Ishikawa (cell line): Measurements from ENCODE around the gene RBM39.

Experiments
- CEBPB ChIP-seq: IDR thresholded peaks from 2 replicates; pipeline ENCODE4 v1.6.1; 2012
- CREB1 ChIP-seq: IDR thresholded peaks from 2 replicates; pipeline ENCODE4 v1.6.1; 2012; ENCODE audit warnings: low read depth
- NFIC ChIP-seq: IDR thresholded peaks from 2 replicates; pipeline ENCODE4 v1.6.1; 2012
- TAF1 ChIP-seq: IDR thresholded peaks from 2 replicates; pipeline ENCODE4 v1.6.1; 2012; ENCODE audit warnings: low read depth, mild to moderate bottlenecking
- YY1 ChIP-seq: IDR thresholded peaks from 2 replicates; pipeline ENCODE4 v1.6.1; 2012; ENCODE audit warnings: low read depth
- TF ChIP-seq, protein P1 (sequence below): IDR thresholded peaks from 2 replicates; pipeline ENCODE4 v1.6.1; 2012

DNA sequence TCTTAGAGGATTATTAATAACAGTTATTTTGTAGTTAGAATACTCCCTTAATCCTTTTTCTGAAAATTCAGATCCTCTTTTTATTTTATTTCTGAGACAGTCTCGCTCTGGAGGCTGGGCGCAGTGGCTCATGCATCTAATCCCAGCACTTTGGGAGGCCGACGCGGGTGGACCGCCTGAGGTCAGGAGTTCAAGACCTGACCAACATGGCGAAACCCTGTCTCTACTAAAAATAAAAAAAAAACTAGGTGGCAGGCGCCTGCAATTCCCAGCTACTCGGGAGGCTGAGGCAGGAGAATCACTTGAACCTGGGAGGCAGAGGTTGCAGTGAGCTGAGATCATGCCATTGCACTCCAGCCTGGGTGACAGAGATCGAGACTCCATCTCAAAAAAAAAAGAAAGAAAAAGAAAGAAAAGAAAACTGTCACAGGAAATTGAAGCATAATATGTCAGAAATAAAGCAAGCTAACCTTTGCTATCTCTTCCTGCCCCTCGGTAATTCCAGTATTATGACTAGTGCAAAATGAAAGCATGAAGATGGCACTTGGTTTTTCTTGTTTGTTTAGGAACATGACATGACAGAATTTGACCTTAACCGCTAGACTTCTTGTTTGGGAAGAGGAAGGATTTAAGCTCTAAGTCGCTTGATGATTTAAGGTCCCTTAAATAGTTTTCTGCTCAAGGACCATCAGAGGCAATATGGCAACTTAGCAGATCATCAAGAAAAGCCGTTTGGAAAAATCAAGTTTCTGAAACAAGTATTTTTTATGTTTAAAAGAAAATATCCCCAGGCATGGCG, 1.8 kb upstream of the RBM39 start:
- TF ChIP-seq CREB1 = no peak
- no peak for TF ChIP-seq CEBPB
- TF ChIP-seq NFIC = no peak
- TF ChIP-seq YY1 = no peak
- TF ChIP-seq, protein P1, sequence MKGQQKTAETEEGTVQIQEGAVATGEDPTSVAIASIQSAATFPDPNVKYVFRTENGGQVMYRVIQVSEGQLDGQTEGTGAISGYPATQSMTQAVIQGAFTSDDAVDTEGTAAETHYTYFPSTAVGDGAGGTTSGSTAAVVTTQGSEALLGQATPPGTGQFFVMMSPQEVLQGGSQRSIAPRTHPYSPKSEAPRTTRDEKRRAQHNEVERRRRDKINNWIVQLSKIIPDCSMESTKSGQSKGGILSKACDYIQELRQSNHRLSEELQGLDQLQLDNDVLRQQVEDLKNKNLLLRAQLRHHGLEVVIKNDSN = no peak
- TF ChIP-seq TAF1 = no peak
